ENCODE data around the gene MMP23B.

DNA sequence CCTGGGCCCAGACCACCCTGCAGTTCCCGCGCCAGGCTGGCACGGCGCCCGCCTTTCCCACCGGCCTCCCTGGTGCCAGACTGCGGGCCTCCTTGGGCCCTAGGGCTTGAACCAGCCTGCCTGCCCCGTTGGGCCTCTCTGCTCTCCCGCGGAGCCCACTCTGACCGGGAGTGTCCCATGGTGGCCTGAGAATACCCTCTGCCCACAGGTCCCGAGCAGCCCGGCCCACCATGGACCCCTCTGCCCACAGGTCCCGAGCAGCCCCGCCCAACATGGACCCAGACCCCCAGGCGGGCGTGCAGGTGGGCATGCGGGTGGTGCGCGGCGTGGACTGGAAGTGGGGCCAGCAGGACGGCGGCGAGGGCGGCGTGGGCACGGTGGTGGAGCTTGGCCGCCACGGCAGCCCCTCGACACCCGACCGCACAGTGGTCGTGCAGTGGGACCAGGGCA is 8.8 kb upstream of the MMP23B start:
- TF ChIP-seq, protein P1, sequence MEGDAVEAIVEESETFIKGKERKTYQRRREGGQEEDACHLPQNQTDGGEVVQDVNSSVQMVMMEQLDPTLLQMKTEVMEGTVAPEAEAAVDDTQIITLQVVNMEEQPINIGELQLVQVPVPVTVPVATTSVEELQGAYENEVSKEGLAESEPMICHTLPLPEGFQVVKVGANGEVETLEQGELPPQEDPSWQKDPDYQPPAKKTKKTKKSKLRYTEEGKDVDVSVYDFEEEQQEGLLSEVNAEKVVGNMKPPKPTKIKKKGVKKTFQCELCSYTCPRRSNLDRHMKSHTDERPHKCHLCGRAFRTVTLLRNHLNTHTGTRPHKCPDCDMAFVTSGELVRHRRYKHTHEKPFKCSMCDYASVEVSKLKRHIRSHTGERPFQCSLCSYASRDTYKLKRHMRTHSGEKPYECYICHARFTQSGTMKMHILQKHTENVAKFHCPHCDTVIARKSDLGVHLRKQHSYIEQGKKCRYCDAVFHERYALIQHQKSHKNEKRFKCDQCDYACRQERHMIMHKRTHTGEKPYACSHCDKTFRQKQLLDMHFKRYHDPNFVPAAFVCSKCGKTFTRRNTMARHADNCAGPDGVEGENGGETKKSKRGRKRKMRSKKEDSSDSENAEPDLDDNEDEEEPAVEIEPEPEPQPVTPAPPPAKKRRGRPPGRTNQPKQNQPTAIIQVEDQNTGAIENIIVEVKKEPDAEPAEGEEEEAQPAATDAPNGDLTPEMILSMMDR (conservative IDR thresholded peaks at IDR 0.05; ENCODE audit: low read depth, low read length) = no peak
- TF ChIP-seq EZH2 (IDR thresholded peaks at IDR 0.05; ENCODE audit: borderline replicate concordance, low read depth, low read length, poor library complexity, severe bottlenecking) = no peak
